Stimulated activated naive CD4-positive, alpha-beta T cell treated with Interleukin-2 at 50 U/mL for 16 hours (primary cell): Measurements from ENCODE around the gene PTPRM.
"Not testable (repeated sequence)": the region's sequence is repeated elsewhere in the genome, so short reads cannot be mapped to it uniquely, and the experiment has no call there.

Experiments used
- DNase-seq: peaks from one replicate; lab custom pipeline; 2025; lab: John Stamatoyannopoulos, UW

PTPRM gene

DNA sequence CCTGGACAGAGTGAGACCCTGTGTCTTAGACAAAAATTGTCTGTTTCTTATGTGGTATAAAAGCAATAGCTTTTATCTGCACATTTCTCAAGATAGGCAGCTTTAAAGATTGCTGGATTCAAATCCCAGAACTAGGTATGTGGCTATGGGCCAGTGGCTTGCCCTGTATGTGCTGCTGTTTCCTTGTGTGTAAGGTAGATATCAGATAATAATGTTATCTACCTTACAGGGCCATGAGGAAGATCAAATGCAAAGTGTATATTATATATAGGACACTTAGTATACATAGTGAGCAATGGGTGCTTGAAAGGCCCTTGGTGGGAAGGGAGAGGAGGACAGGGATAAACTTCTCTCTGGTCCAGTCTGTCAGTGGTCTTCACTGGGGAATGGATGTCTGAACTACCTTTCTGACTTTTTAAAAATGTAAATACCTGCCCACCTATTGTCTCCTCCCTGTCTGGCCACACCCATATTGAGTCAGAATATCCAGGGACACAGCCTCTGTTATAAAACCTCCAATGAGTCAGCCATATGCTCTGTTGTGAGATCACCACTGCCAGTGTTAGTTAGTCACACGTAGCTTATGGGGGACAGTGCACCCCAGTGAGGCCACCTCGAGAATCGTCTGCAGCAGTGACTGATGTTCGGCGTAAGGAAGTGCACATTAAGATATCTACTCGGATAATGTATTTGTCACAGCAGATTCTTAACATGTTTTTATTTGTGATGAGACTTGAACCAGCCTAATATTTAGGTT is 383.4 kb downstream of the PTPRM start:
- no peak for DNase-seq

DNA sequence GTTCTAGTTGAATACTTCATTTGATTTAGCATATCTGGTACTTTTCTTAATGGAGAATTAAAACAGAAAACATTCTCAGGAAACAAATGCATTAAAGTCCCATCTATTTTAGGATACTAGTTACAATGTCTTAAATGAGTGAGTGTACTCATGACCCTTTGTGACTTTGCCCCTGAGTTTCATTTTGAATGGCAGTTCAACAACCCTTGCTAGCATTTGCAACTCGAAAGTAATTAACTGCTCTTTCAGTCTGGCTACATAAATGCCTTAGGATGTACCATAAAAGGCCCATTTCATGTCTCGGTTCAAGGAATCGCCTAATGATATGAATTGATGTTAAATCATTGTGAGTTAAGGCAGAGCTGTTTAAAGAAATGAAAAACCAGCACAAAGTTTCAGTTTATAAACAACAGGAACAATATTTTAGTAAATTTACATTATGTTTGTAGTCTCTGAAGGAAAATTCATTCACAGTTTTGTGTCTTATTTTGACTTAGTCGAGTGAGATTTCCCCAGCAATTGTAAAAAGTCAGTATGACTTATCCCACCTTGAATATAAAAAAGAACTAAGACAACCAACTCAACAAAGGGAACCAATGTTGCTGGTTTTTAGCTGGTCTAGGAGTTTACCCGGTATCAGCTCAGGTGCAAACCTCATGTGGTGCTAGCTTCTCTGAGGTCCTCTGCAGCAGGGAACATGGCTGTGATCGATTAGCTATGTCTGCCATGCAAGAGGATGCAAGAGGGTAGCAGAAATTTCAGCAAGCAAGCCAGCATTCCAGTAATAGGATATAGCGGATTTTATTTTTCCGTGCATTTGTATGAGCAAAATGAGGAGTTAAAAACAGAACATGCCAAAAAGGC is 386.2 kb downstream of the PTPRM start:
- DNase-seq = no peak

DNA sequence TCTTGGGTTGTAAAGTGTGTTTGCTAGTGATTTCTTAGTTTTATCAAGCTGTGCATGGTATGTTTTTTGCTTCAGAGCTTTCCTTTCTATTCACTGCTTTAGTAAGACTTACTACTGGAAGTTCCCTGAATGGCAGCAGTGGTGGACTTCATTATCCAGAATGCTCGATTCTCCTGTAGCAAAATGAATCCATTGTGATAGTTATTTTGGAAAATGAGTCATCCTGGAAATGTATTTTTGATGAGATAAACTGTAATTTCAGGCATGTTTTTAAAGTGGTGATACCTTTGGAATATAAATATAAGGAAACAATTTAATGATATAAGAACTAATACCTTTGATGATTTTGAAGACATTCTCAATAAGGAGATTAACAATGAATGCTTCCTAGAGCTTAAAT is 387.1 kb downstream of the PTPRM start:
- no peak for DNase-seq

DNA sequence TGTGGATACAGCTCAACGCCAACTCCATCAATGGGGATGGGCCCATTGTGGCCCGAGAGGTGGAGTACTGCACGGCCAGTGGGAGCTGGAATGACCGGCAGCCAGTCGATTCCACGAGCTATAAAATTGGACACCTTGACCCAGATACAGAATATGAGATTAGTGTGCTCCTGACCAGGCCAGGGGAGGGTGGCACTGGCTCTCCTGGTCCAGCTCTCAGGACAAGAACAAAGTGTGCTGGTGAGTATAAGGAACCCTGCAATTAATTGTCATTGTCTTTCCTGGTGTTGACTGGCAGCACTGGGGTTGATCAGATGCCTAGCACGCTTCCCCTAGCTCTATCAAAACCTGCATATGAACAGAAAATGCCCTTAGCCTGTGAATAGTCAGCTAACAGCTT is 388.1 kb downstream of the PTPRM start:
- no peak for DNase-seq

DNA sequence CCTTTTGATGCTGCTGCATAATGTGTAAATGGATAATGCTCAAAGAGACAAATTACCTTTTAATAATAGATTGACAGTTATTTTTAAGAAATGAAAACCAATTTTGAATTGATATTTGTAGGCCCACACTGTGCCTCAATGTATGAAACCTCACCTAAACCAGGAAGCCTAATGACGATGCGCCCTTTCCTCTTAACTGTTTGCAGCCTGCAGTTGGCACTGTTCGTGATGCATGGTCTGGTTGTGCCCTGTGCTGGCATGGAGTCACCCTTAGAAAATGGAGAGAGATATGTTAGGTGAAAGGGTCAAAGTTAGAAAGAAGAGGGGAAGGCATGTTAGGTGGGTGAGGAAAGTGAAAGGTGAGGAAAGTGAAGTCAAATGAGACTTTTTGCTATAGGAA is 390.2 kb downstream of the PTPRM start:
- DNase-seq = no peak

DNA sequence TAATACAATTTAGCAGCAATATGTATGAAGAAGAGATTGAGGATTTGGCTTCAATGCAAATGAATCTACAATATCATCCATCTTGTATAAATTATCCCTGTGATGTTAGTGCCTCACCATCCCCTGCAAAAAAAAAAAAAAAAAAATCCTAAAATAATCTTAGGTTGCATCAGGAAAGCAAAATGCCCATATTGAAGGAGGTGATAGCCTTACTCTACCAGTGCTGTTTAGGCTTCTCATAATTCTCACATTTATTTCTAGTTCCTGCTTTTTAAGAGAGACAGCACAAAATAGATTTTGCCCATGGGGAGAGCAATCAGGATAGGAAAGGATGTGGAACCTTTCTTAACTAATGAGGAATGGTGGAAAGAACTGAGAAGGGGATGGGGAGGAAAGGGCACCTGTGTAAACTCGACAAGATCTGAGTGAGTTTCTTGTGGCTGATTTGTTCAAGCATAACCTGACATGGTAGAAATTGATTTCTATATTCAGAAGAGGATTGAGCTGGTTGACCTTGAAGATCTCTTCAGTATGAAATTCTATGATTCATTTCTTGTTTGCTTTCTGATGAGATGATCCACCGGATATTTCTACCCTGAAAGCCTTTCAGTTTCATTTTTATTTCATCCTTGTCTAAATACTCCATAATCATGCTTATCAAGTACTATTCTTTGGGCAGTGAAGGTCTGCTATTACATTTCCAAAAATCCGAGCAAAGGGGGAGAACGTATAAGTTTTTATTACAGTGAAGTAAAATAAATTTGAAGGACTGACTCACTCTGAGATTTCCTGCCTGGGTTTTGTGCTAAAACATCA is 391.2 kb downstream of the PTPRM start:
- DNase-seq = no peak

DNA sequence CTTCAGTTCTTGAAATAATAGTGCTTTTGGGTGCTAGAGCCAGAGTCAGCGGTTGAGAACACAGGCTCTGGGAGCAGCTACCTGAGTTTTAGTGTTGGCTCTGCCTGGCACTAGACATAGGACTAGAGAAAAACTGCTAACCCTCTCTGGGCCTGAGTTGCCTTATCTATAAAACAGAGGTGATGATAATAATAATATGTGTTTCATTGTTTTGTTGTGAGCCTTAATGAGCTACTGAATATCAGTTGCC is 391.7 kb downstream of the PTPRM start:
- no peak for DNase-seq

DNA sequence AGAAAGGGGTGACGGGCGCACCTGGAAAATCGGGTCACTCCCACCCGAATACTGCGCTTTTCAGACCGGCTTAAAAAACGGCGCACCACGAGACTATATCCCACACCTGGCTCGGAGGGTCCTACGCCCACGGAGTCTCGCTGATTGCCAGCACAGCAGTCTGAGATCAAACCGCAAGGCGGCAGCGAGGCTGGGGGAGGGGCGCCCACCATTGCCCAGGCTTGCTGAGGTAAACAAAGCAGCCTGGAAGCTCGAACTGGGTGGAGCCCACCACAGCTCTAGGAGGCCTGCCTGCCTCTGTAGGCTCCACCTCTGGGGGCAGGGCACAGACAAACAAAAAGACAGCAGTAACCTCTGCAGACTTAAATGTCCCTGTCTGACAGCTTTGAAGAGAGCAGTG is 399.6 kb downstream of the PTPRM start:
- not testable (repeated sequence) for DNase-seq

DNA sequence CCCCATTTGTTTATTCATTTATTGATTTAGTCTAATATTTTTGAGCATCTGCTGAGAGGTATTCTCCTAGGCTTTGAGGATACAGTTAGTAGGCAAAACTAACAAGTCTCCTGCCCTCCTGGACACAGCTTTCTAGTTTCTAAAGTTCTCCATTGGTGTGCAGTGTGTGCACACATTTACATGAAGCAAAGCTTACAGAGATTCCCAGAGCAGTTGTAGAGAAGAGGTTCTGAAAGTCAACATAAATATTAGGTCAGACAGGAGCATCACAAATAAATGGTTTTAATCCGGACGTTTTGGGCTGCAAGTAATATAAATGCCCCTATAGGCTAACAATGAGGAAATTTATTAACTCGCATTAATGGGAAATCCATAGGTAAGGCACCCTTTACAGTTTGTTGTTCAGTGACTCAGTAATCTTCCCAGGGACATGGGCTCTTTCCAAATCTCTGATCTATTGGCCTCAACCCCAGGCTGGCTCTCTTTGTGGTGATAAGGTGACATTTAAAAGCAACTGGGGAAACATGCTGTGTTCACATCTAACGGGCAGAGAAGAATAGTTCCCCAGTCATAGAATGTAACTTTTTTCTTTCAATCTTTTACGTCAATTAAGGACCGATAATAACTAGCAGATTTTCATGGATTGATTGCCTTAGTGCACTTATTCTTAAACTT is 407.2 kb downstream of the PTPRM start:
- no peak for DNase-seq

DNA sequence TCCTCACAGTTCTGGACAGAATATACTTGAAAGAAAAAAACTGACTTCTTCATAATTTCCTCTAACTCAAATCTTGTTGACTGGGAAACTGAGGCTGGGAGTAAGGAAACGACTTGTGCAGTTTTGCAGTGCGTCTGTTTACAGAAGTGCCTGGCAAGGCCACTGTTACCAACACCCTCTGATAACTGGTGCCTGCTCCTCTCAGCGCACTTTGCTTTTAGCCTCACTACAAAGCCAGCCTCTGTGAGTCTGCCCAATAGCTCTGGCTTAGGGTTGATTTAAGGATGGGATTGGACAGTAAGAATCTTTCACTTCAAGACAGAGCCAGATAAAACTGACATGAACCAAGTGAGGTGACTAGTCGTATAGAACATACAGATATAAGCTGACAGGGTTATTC is 410.8 kb downstream of the PTPRM start:
- no peak for DNase-seq

DNA sequence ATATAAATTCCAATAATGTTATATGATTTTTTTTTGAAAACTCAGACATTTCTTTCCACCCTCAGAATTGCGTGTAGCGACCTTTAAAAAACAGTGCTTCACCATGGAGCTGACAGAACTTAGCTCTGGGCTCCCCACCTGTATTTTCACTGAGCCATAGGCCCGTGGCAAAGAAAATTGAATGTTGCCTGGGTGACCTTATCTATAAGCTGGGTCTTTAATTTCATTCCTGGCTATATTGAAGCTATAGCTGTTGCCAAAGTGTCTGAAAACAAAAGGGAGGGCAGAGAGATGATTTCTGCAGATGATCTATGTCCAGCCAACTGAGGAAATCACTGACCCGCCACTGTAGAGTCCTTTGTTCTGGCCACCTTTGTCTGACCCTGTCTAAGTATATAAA is 411.7 kb downstream of the PTPRM start:
- no peak for DNase-seq

DNA sequence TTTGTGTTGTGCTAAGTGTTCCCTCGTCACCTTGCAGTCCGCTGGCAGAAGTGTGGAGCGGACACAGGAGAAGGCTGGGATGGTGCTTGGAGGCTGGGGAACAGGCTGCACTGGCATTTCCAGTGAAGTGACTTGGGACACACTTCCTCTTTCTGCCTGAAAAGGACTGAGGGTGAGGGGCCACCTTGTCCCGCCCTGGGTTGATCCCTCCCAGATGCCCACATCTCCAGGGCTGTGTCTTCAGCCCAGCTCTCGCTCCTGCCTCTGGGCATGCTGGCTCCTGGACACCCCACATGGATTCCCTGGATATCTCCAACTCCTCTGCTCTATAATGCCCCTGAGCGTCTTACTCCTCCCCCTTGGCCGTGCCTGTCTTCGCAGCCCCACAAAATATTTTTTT is 412.6 kb downstream of the PTPRM start:
- DNase-seq = no peak

DNA sequence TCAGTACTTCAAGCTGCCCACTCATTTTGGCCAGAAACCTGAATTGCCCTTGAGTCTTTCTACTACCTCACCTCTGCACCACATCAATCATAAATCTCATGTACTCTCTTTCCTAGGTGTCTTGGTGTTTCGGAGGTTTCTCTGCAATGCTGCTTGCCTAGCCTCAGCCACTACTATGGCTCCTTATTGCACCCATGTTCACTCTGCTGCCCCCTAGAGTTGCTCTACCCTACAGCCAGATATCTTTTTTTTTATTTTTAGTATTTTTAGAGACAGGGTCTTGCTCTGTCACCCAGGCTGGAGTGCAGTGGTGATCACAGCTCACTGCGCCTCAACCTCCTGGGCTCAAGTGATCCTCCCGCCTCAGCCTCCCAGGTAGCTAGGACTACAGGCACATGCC is 413.0 kb downstream of the PTPRM start:
- no peak for DNase-seq

DNA sequence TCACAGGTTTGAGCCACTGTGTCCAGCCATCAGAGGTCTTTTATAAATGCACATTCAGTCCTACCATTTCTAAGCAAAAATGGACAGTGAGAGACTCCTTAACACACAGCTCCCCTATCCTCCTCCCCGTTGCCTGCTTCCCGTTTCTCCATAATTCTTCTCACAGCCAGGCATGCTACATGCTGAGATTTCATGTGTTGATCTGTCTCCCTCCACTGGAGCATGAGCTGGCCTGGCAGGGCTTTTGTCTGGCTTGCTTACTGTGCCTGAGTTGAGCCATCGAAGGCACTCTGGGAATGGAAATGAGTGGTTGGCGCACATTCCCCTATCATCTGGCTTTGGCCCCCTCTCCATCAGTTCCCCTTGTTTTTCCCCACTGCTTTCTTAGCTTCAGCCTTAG is 413.5 kb downstream of the PTPRM start:
- DNase-seq = no peak

DNA sequence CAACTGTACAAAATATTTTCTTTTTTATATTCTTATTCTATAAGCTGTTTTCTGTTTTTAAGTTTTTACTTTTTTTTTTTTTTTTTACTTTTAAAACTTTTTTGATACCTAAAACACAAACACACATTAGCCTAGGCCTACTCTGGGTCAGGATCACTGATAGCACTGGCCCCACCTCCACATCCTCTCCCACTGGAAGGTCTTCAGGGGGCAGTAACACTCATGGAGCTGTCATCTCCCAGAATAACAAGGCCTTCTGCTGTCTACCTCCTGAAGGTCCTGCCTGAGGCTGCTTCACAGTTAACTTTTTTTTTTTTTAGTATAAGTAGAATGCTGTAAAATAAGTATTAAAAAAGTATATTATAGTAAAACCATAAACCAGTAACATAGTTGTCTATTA is 415.1 kb downstream of the PTPRM start:
- no peak for DNase-seq

DNA sequence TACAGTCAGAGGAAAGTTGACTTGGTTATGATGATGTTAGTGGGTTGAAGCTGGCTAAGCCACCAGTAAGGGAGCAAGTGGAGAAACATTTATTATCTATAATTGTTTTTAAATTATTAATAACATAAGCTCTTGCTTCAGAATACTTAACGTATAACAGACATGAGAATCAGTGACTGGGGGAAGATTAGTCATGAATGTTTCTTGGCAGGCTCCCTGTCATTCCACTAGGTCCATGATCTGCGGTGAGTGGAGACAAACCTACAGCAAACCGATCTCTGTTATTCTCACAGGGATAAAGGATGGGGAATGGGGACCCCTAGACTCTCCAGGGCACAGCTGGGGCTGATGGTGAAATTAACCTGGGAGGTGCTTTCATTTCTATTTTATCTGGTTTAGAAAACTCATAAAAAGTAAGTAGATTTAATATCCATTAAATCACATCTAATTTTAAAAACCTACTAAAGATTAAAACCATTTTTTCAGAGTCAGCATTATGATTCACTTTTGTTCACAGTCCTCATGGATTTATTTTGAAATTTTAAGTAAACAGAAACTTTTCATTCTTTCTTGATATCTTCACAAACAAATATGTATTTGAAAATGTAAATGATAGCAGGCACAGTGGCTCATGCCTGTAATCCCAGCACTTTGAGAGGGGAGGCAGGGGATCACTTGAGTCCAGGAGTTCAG is 420.3 kb downstream of the PTPRM start:
- DNase-seq = no peak

DNA sequence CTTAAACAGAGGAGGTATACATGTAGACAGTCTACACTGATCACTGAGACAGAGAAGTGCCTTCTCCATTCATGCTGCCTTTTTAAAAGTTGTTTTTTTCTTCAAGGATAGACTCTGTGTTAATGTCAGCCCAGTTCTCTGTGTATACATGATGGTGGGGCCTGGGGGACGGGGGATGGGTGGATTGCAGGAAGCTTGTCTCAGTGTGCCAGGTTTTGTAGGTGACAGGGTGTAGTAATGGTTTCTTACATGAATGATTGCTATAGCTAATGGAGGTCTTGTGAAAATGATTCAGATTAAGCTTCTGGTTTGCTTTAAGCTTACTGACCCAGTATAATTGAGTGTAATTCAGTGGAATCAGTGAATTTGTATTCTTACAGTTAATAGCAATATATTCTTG is 423.6 kb downstream of the PTPRM start:
- DNase-seq = no peak

DNA sequence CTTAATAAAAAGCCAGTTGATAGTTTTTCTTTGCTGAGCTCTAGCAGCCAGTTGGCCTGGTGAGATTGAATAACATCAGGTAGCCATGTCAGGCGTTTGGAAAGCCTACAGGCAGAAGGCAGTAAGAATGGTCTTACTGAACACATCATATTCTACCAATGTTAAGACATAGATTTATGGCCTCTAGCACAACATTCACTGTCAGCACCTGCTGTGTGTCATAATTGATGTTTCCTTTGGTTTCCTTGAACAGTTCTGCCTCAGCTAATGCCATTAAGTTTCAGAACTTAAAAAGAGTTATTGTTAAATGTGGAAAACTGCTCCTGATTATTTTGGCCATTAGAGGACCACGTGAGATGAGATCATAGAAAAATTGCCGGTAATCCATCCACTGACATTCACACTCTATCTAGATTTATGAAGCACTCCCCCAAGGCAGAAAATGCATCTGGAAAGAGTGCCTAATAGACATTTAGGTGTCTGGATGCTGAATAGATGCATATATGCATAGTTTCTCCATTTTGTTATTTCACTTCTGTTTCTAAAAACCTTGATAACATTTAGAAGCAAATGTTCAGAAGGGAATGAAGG is 434.7 kb downstream of the PTPRM start:
- no peak for DNase-seq

DNA sequence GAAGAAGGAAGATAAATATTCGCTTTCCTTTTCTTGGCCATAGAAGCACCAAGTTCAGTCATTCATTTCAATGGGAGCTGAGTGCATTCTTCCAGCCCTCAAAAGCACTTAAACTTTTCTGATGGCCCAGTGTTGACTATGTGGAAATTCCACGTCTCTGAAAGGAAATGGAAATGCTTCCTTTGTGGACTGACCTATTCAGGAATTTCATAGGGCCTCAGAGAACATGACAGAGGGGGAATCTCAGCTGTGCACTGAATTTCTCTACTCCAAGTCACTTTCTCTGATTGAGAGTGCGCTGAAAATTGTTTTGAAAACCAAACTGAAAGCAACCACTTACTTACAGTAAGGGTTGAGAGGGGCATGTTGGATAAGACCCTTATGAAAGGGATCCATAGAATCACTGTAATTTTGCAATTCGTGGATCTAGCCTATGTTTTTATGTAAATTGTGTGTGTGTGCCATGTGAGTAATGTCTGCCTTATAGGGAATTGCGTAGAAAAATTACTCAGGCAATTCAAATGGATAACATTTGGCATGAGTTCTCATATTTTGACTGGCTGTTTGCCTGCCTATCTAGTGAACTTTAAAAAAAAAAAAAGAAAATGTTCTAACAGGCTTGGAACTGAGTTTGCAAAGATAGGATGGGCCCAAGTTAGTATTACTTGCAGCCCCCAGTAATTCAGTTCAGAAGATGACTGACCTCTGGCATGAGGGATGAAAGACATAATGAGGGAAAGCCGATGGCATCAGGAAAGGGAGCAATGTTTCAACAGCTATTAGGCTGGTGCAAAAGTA is 437.0 kb downstream of the PTPRM start:
- no peak for DNase-seq

DNA sequence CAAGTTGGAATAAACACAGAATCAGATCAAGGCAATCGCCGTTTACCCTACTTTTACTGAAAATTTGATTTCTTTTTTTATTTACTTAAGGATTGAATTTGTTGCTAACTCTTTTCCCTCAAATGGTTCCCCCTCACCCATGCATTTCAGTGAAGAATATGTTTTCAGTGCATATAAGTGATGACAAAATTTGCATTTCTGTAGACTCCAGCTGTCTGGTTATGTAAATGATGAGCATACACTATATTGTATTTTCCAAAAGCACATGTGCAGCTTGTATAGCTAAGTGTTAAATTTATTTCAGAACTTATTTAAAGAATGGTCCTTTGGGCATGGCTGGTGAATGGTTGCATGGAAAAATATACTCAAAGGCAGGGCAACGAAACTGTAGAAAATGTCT is 437.7 kb downstream of the PTPRM start:
- DNase-seq = no peak
